ENCODE measurements around the gene FRYL.

GRCh38 chr4:48566034-48566384 lies 214.1 kb downstream of the FRYL start:
- TF ChIP-seq CTCF (conservative IDR thresholded peaks at IDR 0.05): no peak
- no peak for TF ChIP-seq ZFX (IDR thresholded peaks at IDR 0.05)
